ENCODE measurements around the gene PACS2. TPM values are rescaled to one million over a fixed set of nuclear protein-coding genes. Genes with fewer than 3 reads are reported as not detected.
"Not testable (repeated sequence)": the region's sequence is repeated elsewhere in the genome, so short reads cannot be mapped to it uniquely, and the experiment has no call there.

Gene PACS2
- polyA plus RNA-seq, 4 donors, result 35.4 to 45.8 (median 44.9) TPM

GRCh38 chr14:105325303-105325702 lies 10.8 kb downstream of the PACS2 start:
- FAIRE-seq, result no peak
- Histone ChIP-seq H3K27ac (ENCODE audit: low read depth in 1 of 3, low read length in 2 of 3) (no peak overlapping the region), H3K4me1 (ENCODE audit: control insufficient read depth in 3 of 3, insufficient read depth in 2 of 3, low read depth in 1 of 3, low read length in 2 of 3) (no peaks in the 10 kb centered on the region), H3K36me3 (ENCODE audit: control insufficient read depth in 3 of 3, insufficient read depth in 2 of 3, low read depth in 1 of 3, low read length in 3 of 3) (peaks cover 0 to 29% (median 0%) of the 10 kb centered on the region in 3 donors), H3K4me3 (ENCODE audit: low read depth in 1 of 3, low read length in 3 of 3) (no peak overlapping the region), H3K27me3 (ENCODE audit: control insufficient read depth in 3 of 3, insufficient read depth in 3 of 3, low read length in 3 of 3) (no peaks in the 10 kb centered on the region), H3K9me3 (ENCODE audit: control insufficient read depth in 2 of 2, insufficient read depth in 1 of 2, low read depth in 1 of 2, low read length in 1 of 2) (no peaks in the 10 kb centered on the region)
- WGBS, 3 donors, result 82 to 92% (median 86%) methylated on average over 9 of the region's 9 CpGs
- no peak for DNase-seq

GRCh38 chr14:105325716-105326567 lies 11.4 kb downstream of the PACS2 start:
- Histone ChIP-seq H3K27me3 (ENCODE audit: control insufficient read depth in 3 of 3, insufficient read depth in 3 of 3, low read length in 3 of 3) (no peaks in the 10 kb centered on the region), H3K36me3 (ENCODE audit: control insufficient read depth in 3 of 3, insufficient read depth in 2 of 3, low read depth in 1 of 3, low read length in 3 of 3) (peaks cover 0 to 30% (median 0%) of the 10 kb centered on the region in 3 donors), H3K4me3 (ENCODE audit: low read depth in 1 of 3, low read length in 3 of 3) (no peak overlapping the region), H3K27ac (ENCODE audit: low read depth in 1 of 3, low read length in 2 of 3) (no peak overlapping the region), H3K4me1 (ENCODE audit: control insufficient read depth in 3 of 3, insufficient read depth in 2 of 3, low read depth in 1 of 3, low read length in 2 of 3) (no peaks in the 10 kb centered on the region), H3K9me3 (ENCODE audit: control insufficient read depth in 2 of 2, insufficient read depth in 1 of 2, low read depth in 1 of 2, low read length in 1 of 2) (no peaks in the 10 kb centered on the region)
- no peak for FAIRE-seq
- 84 to 89% (median 85%) methylated on average over 26 to 27 of the region's 27 CpGs for WGBS, 3 donors
- no peak for DNase-seq

- H3K9me3 ChIP-seq (ENCODE audit: control insufficient read depth in 2 of 2, insufficient read depth in 1 of 2, low read depth in 1 of 2, low read length in 1 of 2), result no peaks in the 10 kb centered on the region
- WGBS, 3 donors, result 79 to 90% (median 80%) methylated on average over 7 to 9 of the region's 9 CpGs
- H3K27ac ChIP-seq (ENCODE audit: low read depth in 1 of 3, low read length in 2 of 3), result no peak overlapping the region
- H3K36me3 ChIP-seq (ENCODE audit: control insufficient read depth in 3 of 3, insufficient read depth in 2 of 3, low read depth in 1 of 3, low read length in 3 of 3), result peaks cover 0 to 30% (median 0%) of the 10 kb centered on the region in 3 donors
- DNase-seq (no peak), FAIRE-seq (no peak)
- H3K4me1 ChIP-seq (ENCODE audit: control insufficient read depth in 3 of 3, insufficient read depth in 2 of 3, low read depth in 1 of 3, low read length in 2 of 3), result no peaks in the 10 kb centered on the region
- no peaks in the 10 kb centered on the region for H3K27me3 ChIP-seq (ENCODE audit: control insufficient read depth in 3 of 3, insufficient read depth in 3 of 3, low read length in 3 of 3)
- no peak overlapping the region for H3K4me3 ChIP-seq (ENCODE audit: low read depth in 1 of 3, low read length in 3 of 3)
Observed at GRCh38 chr14:105326568-105326867, 12.0 kb downstream of the PACS2 start.

DNA sequence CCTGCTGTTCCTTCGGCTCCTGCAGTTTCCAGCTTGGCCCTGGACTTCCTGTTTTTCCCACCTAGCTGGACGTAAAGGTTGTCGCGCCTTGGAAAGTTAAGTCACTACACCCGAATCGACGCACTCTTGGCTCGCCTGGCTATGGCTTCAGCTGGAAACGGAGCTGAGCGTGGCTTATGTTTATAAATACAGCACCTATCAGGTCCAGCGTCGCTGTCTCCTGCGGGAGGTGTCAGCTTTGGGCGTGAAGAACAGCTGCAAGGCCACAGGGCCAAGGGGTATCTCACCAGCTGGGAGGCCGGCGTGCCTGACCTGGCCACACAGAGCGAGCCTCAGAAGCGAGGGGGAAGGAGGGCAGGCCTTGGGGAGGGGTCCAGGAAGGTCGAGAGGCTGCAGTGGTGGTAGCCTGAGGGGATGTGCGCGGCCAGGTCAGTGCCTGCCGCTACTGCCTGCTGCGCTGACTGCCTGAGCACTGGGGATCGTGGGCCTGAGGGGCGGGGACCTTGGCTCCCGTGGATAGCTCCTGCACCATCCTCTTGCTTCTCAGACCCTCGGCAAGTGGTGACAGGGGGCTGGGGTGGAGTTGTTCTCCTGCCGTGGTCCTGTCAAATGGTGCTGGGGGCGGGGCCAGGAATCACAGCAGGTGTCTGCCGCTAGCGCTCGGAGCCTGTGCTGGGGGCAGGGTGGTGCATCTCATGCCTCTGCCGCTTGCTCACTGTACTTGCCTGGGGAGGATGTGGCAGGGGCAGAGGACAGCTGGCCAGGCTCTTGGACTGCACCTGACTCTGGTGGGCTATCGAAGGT lies 12.5 kb downstream of the PACS2 start:
- Histone ChIP-seq H3K27me3 (ENCODE audit: control insufficient read depth in 3 of 3, insufficient read depth in 3 of 3, low read length in 3 of 3) (no peaks in the 10 kb centered on the region), H3K4me1 (ENCODE audit: control insufficient read depth in 3 of 3, insufficient read depth in 2 of 3, low read depth in 1 of 3, low read length in 2 of 3) (no peaks in the 10 kb centered on the region)

GRCh38 chr14:105327695-105328045 lies 13.1 kb downstream of the PACS2 start:
- not testable (repeated sequence) for H3K4me1 ChIP-seq (ENCODE audit: control insufficient read depth in 3 of 3, insufficient read depth in 2 of 3, low read depth in 1 of 3, low read length in 2 of 3); FAIRE-seq; DNase-seq; H3K4me3 ChIP-seq (ENCODE audit: low read depth in 1 of 3, low read length in 3 of 3); H3K27ac ChIP-seq (ENCODE audit: low read depth in 1 of 3, low read length in 2 of 3); H3K27me3 ChIP-seq (ENCODE audit: control insufficient read depth in 3 of 3, insufficient read depth in 3 of 3, low read length in 3 of 3); H3K9me3 ChIP-seq (ENCODE audit: control insufficient read depth in 2 of 2, insufficient read depth in 1 of 2, low read depth in 1 of 2, low read length in 1 of 2)
- whole genome bisulfite sequencing, 3 donors, result 84 to 86% (median 85%) methylated on average over 17 of the region's 17 CpGs
- H3K36me3 ChIP-seq (ENCODE audit: control insufficient read depth in 3 of 3, insufficient read depth in 2 of 3, low read depth in 1 of 3, low read length in 3 of 3), result peaks cover 0 to 32% (median 0%) of the 10 kb centered on the region in 3 donors

More for the DNA sequence above, 12.5 kb downstream of the PACS2 start:
- WGBS, 3 donors, result 80 to 84% (median 83%) methylated on average over 34 of the region's 34 CpGs
- FAIRE-seq (no peak), DNase-seq (no peak)
- Histone ChIP-seq H3K4me3 (ENCODE audit: low read depth in 1 of 3, low read length in 3 of 3) (no peak overlapping the region), H3K36me3 (ENCODE audit: control insufficient read depth in 3 of 3, insufficient read depth in 2 of 3, low read depth in 1 of 3, low read length in 3 of 3) (peaks cover 0 to 31% (median 0%) of the 10 kb centered on the region in 3 donors), H3K27ac (ENCODE audit: low read depth in 1 of 3, low read length in 2 of 3) (no peak overlapping the region), H3K9me3 (ENCODE audit: control insufficient read depth in 2 of 2, insufficient read depth in 1 of 2, low read depth in 1 of 2, low read length in 1 of 2) (no peaks in the 10 kb centered on the region)

DNA sequence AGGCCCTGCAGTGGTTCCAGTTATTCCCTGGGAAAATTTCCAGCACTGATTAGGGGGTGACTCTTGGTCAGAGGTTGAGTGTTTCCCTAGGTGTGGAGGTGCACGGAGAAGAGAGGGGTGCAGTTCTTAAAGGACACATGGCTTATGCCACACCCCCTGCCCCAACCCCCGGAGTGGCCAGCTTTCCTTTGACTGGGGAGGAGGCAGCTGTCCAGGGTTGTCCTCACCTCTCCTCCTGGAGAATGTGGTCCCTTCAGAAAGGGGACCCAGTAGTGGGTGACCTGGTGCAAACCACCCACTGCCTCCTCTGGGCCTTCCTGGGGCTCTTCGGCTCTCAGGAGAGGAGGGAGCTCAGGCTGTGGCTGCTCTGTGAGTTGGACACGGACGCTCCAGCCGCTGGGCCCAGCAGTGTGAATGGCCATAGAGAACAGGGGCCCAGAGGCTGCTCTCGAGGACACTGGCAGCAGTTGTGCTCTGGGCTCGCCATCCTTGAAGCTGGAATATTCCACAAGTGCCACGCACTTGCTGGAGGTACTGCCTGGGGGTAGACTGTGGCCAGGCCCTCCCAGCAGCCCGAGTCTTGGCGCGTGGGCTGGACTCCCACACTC lies 13.6 kb downstream of the PACS2 start:
- 83 to 88% (median 86%) methylated on average over 12 of the region's 12 CpGs for WGBS, 3 donors
- Histone ChIP-seq H3K36me3 (ENCODE audit: control insufficient read depth in 3 of 3, insufficient read depth in 2 of 3, low read depth in 1 of 3, low read length in 3 of 3) (peaks cover 0 to 29% (median 0%) of the 10 kb centered on the region in 3 donors), H3K27ac (ENCODE audit: low read depth in 1 of 3, low read length in 2 of 3) (no peak overlapping the region), H3K9me3 (ENCODE audit: control insufficient read depth in 2 of 2, insufficient read depth in 1 of 2, low read depth in 1 of 2, low read length in 1 of 2) (no peaks in the 10 kb centered on the region), H3K4me3 (ENCODE audit: low read depth in 1 of 3, low read length in 3 of 3) (no peak overlapping the region), H3K27me3 (ENCODE audit: control insufficient read depth in 3 of 3, insufficient read depth in 3 of 3, low read length in 3 of 3) (no peaks in the 10 kb centered on the region), H3K4me1 (ENCODE audit: control insufficient read depth in 3 of 3, insufficient read depth in 2 of 3, low read depth in 1 of 3, low read length in 2 of 3) (no peaks in the 10 kb centered on the region)
- FAIRE-seq (no peak), DNase-seq (no peak)

DNA sequence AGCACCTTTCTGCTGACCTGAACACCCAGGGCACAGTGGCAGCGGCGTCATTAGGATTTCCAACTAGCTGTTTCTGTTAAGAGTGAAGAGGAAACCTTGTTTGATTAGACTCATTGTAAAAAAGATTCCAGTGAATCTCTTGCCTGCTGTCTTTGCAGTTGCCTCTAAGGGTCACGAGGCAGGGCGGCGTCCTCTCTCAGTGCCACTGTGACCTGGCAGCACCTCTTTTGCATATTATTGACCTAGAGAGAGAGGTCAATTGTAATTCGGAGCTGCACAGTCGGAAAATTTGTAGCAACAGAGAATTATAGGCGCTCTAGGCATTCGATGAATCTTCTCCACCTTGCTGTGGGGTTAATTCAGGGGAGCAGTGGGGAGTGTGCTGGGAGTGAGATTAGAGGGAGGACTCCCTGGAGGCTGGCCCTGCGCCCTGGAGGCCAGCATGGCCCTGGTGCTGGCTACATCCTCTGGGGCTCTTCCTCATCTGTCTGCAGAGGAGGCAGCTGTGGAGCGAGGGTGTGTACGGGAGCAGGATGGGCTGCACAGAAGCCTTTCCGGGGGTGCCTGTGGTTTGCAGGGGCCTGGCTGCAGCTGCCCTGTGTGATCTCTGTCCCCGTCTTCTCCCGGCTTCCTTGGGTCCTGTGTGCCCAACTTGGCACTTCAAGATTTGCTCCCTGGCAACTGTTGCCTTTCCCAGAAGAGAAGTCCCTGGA lies 14.3 kb downstream of the PACS2 start:
- H3K4me1 ChIP-seq (ENCODE audit: control insufficient read depth in 3 of 3, insufficient read depth in 2 of 3, low read depth in 1 of 3, low read length in 2 of 3), result no peaks in the 10 kb centered on the region
- no peaks in the 10 kb centered on the region for H3K27me3 ChIP-seq (ENCODE audit: control insufficient read depth in 3 of 3, insufficient read depth in 3 of 3, low read length in 3 of 3)
- DNase-seq (no peak), FAIRE-seq (no peak)
- no peak overlapping the region for H3K27ac ChIP-seq (ENCODE audit: low read depth in 1 of 3, low read length in 2 of 3)
- H3K9me3 ChIP-seq (ENCODE audit: control insufficient read depth in 2 of 2, insufficient read depth in 1 of 2, low read depth in 1 of 2, low read length in 1 of 2), result no peaks in the 10 kb centered on the region
- H3K4me3 ChIP-seq (ENCODE audit: low read depth in 1 of 3, low read length in 3 of 3), result no peak overlapping the region
- peaks cover 0 to 23% (median 0%) of the 10 kb centered on the region in 3 donors for H3K36me3 ChIP-seq (ENCODE audit: control insufficient read depth in 3 of 3, insufficient read depth in 2 of 3, low read depth in 1 of 3, low read length in 3 of 3)
- WGBS, 3 donors, result 84 to 90% (median 86%) methylated on average over 15 of the region's 15 CpGs

Measured in small intestine (tissue), 7 donors.